NCI-H146 treated with DMSO at 0.1 percent for 48 hours (cell line): Measurements from ENCODE around the gene KRTAP10-8.
A peak's percentile ranks its signal among the peaks of the same experiment; 100 is the strongest.

ENCODE experiments used
- DNase-seq: peaks from one replicate; lab custom pipeline; 2025; ENCODE audit not compliant: unreplicated experiment; lab: John Stamatoyannopoulos, UW

The KRTAP10-8 gene

GRCh38 chr21:44612029-44612486 lies at the start of gene KRTAP10-8:
KRTAP10-8 (plus strand) TSS chr21:44612079; CDS start chr21:44612101, 22 bp downstream.
- DNase-seq = no peak

DNA sequence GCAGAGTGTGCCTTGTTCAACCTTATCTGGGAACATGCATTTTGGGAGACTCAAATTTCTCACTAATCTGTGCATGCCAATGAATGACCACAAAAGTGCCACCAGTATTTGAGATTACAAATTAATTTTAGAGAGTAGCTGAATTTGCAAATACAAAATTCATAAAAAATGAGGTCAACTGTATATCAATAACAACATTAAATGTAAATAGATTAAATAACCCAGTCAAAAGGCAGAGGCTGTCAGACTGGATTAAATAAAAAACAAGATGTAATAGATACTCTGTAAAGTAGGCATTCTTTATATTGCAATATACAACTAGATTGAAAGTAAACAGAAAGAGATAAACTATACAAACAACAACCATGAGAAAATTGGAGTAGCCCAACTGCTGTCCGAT lies 47.8 kb upstream of the KRTAP10-8 start:
- no peak for DNase-seq

- DNase-seq = no peak
These were observed 46.8 kb upstream of the KRTAP10-8 start for GRCh38 chr21:44564886-44565598.

DNA sequence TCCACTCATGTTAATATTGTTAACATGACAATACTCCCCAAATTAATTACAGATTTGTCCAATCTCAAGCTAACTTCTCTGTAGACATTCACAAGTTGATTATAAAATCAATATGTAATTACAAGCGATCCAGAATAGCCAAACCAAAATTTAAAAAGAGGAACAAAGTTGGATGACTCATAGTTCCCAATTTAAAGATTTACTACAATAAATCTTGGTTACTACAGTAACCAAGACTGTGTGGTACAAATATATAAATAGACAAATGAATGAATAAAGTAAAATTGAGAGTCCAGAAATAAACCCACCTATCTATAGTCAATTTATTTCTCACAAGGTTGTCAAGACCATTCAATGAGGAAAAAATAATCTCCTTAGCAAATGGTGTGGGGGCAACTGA lies 45.5 kb upstream of the KRTAP10-8 start:
- no peak for DNase-seq

DNA sequence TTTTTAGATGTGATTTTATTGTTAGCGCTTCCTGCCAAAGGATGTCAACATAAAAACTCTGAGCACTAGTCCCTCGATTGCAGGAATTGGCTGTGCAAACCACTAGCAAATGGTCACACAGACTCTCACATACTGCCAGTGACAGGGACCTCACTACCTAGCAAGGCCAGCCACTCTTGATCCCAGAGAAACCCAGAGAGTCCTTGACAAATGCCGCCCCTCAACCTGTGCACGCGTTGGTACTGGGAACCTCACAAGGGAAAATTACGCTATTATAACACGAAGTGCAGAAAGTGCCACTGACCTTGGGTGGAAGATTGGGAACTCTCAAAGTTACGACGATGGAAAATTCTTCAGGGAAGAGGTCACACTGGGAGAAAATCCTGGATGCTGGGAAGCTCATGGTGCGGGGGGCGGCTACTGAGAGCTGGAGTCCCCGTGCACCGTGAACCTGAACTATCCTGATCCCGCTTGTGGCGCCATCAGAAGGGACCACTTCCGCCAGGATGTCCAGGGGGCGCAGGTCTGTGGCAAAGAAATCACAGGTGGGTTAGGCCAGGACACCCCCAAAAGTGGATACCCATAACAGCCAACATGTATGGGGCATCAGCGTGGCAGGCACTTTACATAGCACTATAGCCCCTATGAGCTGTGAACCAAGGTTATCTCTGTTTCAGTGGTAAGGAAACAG lies 44.3 kb upstream of the KRTAP10-8 start:
- DNase-seq = no peak

DNA sequence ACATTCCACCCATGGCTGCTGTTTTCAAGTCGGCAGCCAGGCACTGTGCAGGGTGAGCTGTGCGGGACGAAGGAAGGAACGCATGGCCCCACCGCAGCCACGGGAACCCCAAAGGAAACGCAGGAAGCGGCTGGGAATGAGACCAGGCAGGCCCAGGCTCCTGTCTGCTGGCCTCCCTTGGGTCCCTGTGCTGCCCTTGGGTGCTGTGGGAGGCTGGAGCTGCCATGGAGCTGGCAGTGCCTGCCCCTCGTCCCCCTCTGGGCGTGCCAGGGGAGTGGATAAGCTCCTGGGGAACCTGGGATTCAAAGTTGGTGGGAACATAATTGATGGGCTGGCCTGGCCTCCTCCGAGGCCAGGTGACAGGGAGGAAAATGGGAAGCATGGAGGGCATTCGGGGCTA lies 43.6 kb upstream of the KRTAP10-8 start:
- no peak for DNase-seq

DNA sequence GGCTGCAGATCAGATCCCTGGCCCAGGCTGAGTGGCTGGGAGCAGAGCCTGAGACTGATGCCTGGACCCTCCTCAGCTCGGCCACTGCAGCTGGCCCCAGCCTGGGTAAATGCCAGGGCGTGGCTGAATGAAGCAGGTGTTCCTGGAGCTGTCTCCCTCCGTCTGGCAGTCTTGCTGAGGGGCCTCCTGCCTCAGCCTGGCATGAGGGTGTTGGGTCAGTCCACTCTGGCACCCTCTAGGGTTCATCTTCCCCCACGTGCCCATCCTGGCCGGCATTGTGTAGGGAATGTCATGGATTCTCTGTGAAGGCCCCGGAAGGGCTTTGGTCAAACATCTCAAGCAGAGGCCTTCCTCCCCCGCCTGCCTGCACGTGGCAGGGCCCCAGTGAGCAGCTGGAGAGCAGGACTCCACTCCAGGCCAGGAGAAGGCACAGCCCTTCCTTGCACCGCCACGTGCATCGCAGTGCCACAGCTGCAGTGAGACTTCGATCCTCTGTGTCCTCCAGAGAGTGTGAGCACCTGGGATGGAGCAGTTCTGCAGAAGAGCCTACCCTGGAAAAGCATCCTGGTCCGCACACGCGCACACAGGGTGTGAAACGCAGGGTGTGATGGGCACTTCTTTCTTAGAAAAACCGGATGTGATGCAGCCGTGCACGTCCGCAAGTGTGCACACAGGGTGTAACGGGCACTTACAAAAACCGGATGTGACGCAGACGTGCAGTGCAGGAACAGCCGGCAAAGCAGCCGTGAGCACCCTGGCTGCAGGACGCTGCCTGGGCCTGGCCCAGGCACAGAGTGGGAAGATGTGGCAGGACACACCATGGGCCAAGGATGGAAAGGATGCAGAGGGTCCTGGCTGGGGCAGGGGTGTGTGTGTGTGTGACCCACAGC lies 43.0 kb upstream of the KRTAP10-8 start:
- no peak for DNase-seq

DNA sequence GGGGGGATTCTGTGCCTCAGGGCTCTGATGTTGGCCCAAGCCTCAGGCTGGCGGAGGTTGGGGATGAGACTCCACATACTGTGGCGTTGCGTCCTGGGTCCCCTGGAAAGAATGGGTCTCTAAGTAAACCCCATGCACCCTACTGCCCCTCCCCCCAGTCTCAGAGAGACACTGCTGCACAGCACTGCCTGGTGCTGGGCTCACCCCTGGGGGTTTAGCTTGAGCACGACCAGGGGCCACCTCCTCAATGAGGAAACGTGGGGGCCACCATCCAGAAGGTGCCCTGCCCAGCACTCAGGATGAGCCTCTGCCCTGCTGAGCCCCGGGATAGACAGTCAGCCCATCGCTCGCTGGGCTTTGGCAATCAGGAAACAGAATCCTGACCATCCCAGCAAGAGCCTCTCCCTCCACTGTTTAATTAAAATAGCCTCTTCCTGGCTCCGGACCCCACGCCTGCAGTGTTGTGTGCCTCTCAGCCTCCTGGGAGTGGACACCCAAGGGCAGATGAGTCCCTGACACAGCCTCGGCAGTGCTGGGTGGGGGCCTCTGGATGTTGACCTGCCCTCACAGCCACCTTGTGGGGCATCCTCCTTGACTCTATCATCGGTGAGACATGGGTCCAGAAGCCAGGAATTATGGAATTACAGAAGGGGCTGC lies 41.9 kb upstream of the KRTAP10-8 start:
- no peak for DNase-seq

GRCh38 chr21:44571296-44571695 lies 40.6 kb upstream of the KRTAP10-8 start:
- DNase-seq = no peak

DNA sequence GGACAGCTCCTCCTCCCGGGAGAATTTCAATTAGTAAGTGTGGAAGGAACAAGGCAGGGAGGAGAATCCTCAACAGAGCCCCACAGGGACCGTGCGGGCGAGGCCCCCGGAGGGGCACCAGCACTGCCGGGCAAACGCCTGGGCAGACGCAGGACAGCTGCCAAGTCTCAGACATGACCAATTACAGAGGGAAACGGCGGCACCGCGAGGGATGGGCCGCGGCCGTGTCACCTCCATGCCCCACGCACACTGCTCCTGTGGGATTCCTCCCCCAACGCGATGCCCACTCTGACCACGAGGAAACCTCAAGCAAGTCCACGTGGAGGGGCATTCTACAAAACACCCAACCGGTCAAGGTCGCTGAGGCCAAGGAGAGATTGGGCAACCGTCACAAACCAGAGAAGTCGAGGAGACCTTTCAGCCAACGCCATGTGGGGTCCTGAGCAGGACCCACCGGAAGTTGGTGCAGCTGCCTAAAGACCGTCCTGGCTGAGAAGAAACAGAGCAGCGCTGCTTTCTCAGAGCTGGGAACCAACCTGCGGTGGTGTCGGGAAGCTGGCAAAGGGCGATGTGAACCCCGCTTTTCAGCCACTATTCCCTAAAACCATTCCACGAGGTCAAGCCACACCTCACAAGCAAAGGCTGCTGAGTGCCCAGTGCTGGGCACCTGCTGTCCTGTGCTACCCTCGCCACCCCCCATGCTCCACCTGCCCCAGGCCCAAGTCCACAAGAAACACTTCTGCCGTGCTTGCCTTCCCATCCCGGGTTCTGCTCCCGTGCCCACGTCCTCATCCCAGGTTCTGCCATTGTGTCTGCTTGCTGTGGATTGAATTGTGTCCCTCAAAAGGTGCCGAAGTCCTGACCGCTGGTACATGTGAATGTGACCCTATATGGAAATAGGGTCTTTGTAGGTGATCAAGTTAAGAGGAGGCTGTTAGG lies 39.8 kb upstream of the KRTAP10-8 start:
- DNase-seq = no peak

DNA sequence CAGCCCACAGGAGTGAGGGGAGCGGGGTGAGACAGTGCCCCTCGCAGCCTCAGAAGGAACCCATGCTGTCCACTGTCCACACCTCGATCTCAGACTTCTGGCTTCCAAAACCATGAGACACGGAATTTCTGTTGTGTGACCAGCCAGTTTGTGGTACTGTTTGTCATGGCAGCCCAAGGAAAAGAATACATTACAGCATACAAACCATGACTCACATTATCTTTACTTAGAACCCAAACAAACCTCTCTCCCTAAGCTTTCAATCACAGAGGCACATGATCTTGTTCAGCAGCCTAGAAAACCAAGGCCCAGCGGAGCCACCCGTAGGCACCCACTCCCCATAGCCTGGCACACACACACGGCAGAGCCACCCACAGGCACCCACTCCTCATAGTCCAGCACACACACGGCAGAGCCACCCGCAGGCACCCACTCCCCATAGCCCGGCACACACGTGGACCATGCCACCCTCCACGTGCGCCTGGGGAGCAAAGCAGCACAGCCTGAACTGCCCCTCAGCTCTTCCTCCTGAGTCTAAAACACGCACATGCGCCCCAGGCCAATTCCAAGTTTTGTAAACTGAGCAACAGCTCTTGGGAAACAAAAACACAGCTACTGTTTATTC lies 38.8 kb upstream of the KRTAP10-8 start:
- no peak for DNase-seq

DNA sequence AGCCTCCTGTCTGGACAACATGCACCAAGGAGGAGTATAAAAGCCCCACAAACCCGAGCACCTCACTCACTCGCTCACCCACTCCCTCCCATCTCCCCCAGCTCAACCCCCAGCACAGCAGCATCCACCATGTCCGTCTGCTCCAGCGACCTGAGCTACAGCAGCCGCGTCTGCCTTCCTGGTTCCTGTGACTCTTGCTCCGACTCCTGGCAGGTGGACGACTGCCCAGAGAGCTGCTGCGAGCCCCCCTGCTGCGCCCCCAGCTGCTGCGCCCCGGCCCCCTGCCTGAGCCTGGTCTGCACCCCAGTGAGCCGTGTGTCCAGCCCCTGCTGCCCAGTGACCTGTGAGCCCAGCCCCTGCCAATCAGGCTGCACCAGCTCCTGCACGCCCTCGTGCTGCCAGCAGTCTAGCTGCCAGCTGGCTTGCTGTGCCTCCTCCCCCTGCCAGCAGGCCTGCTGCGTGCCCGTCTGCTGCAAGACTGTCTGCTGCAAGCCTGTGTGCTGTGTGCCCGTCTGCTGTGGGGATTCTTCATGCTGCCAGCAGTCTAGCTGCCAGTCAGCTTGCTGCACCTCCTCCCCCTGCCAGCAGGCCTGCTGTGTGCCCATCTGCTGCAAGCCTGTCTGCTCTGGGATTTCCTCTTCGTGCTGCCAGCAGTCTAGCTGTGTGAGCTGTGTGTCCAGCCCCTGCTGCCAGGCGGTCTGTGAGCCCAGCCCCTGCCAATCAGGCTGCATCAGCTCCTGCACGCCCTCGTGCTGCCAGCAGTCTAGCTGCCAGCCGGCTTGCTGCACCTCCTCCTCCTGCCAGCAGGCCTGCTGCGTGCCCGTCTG lies 38.0 kb upstream of the KRTAP10-8 start, which contains the start of gene KRTAP10-4:
Gene KRTAP10-4 (plus strand): TSS at position 100 of the 827 bp plus-strand sequence. CDS start 30 bp downstream, at position 130.
- peak; percentile 34 for DNase-seq

- peak; percentile 71 for DNase-seq
These were observed 37.2 kb upstream of the KRTAP10-8 start for GRCh38 chr21:44574457-44575306.

GRCh38 chr21:44575307-44576024 lies 36.4 kb upstream of the KRTAP10-8 start:
- no peak for DNase-seq

DNA sequence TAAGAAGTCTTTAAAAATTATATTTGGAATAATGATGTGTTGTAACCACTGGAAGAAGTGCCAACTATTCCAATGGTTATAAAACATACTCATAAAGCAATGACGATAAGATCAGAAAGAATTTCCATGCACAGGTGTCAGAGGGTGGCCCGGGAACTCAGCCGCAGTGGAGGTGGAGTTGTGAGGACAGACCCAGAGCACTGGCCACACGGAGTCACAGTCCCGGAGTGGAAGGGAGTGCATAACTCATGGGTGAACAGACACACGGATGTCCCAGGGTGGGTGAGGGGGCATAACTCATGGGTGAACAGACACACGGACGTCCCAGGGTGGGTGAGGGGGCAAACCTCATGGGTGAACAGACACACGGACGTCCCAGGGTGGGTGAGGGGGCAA lies 35.9 kb upstream of the KRTAP10-8 start:
- no peak for DNase-seq

GRCh38 chr21:44578371-44579055 lies 33.4 kb upstream of the KRTAP10-8 start:
- no peak for DNase-seq
